Glomerular endothelial cell (primary cell): ENCODE results near the gene FBXW5. TPM values are rescaled to one million over a fixed set of nuclear protein-coding genes. Genes with fewer than 3 reads are reported as not detected.

Experiments
- total RNA-seq: library from RNA; depleted of rRNA; stranded (reverse); fragments of >200 nt; gene quantifications from 2 replicates; pipeline ENCODE4 v1.2.3, GENCODE V29; 2015

Gene FBXW5
- total RNA-seq, 1 donor from 2014 or later, result 187 TPM

Other genes starting within 250 kb of the FBXW5 start
- 153 and 247 TPM in 2 replicates for gene DIPK1B, start 232.2 kb downstream of the FBXW5 start, total RNA-seq
- gene LCN10, start 201.8 kb downstream of the FBXW5 start, total RNA-seq, result not detected in 2 replicates
- not detected in 2 replicates for gene LCN6, start 196.2 kb downstream of the FBXW5 start, total RNA-seq
- gene LCN8, start 186.5 kb downstream of the FBXW5 start, total RNA-seq, result not detected in 2 replicates
- gene LCN15, start 180.2 kb downstream of the FBXW5 start, total RNA-seq, result 0.29 TPM in 1 of 2 replicates, not detected in the other
- 69.7 and 113 TPM in 2 replicates for gene TMEM141, start 153.4 kb downstream of the FBXW5 start, total RNA-seq
- 0.41 and 0.48 TPM in 2 replicates for gene CCDC183, start 148.4 kb downstream of the FBXW5 start, total RNA-seq
- 90.2 and 99.9 TPM in 2 replicates for gene RABL6, start 136.8 kb downstream of the FBXW5 start, total RNA-seq
- gene AJM1, start 102.3 kb downstream of the FBXW5 start, total RNA-seq, result 0.48 and 1.6 TPM in 2 replicates
- 153 and 179 TPM in 2 replicates for gene PHPT1, start 95.3 kb downstream of the FBXW5 start, total RNA-seq
- gene MAMDC4, start 92.4 kb downstream of the FBXW5 start, total RNA-seq, result 1.4 and 3.4 TPM in 2 replicates
- 496 and 520 TPM in 2 replicates for gene EDF1, start 78.4 kb downstream of the FBXW5 start, total RNA-seq
- gene TRAF2, start 58.2 kb downstream of the FBXW5 start, total RNA-seq, result 12.2 and 21.9 TPM in 2 replicates
- not detected in 2 replicates for gene C8G, start 505 bp upstream of the FBXW5 start, total RNA-seq
- not detected in 2 replicates for gene LCN12, start 7.5 kb upstream of the FBXW5 start, total RNA-seq
- not detected in 2 replicates for gene PTGDS, start 32.8 kb upstream of the FBXW5 start, total RNA-seq
- gene LCNL1, start 38.3 kb upstream of the FBXW5 start, total RNA-seq, result not detected in 2 replicates
- gene PAXX, start 47.7 kb upstream of the FBXW5 start, total RNA-seq, result 28.0 and 47.2 TPM in 2 replicates
- gene CLIC3, start 51.8 kb upstream of the FBXW5 start, total RNA-seq, result 0.29 and 2.3 TPM in 2 replicates
- 27.2 and 28.4 TPM in 2 replicates for gene ABCA2, start 83.5 kb upstream of the FBXW5 start, total RNA-seq
- not detected in 2 replicates for gene FUT7, start 87.3 kb upstream of the FBXW5 start, total RNA-seq
- gene NPDC1, start 101.4 kb upstream of the FBXW5 start, total RNA-seq, result 195 and 250 TPM in 2 replicates
- not detected in 2 replicates for gene ENTPD2, start 109.3 kb upstream of the FBXW5 start, total RNA-seq
- 6.1 and 6.7 TPM in 2 replicates for gene SAPCD2, start 125.8 kb upstream of the FBXW5 start, total RNA-seq
- gene UAP1L1, start 132.8 kb upstream of the FBXW5 start, total RNA-seq, result 17.2 and 30.3 TPM in 2 replicates
- gene MAN1B1, start 142.2 kb upstream of the FBXW5 start, total RNA-seq, result 109 and 118 TPM in 2 replicates
- gene DPP7, start 170.0 kb upstream of the FBXW5 start, total RNA-seq, result 154 and 167 TPM in 2 replicates
- not detected in 2 replicates for gene GRIN1, start 194.4 kb upstream of the FBXW5 start, total RNA-seq
- gene LRRC26, start 225.3 kb upstream of the FBXW5 start, total RNA-seq, result not detected in 2 replicates
- not detected in 2 replicates for gene TMEM210, start 227.3 kb upstream of the FBXW5 start, total RNA-seq
- 22.9 and 34.2 TPM in 2 replicates for gene ANAPC2, start 243.8 kb upstream of the FBXW5 start, total RNA-seq
- gene SSNA1, start 243.9 kb upstream of the FBXW5 start, total RNA-seq, result 91.8 and 109 TPM in 2 replicates